Calu3 (cell line): Measurements from ENCODE around the gene ALDH1L1. TPM values are rescaled to one million over a fixed set of nuclear protein-coding genes. Genes with fewer than 3 reads are reported as not detected.

Experiments used
- BruUV-seq: library from RNA; stranded (reverse); fragments of 400-500 nt; replicated peaks from 2 replicates; lab custom pipeline; 2021; lab: Mats Ljungman, UMichigan
- CTCF ChIA-PET: fragments of 300-600 bp; sonication (Branson Sonifier 250); formaldehyde crosslinking; loops from one replicate; lab custom pipeline; 2022; ENCODE audit warnings: antibody characterized with exemption; lab: Charles Lee
- DNase-seq: peaks from one replicate; pipeline ENCODE4 v3.0.0; 2022
- H3K27ac Mint-ChIP-seq: one replicate; pipeline ENCODE4 v1.8.0; 2022; ENCODE audit warnings: mixed read lengths; ENCODE audit not compliant: unreplicated experiment
- H3K27me3 Mint-ChIP-seq: one replicate; pipeline ENCODE4 v1.8.0; 2022; ENCODE audit warnings: mixed read lengths; ENCODE audit not compliant: unreplicated experiment
- H3K36me3 Mint-ChIP-seq: one replicate; pipeline ENCODE4 v1.8.0; 2022; ENCODE audit warnings: mild to moderate bottlenecking, moderate library complexity, mixed read lengths; ENCODE audit not compliant: insufficient read depth, unreplicated experiment
- H3K4me1 Mint-ChIP-seq: one replicate; pipeline ENCODE4 v1.8.0; 2022; ENCODE audit warnings: mild to moderate bottlenecking, low read depth, mixed read lengths; ENCODE audit not compliant: unreplicated experiment
- H3K4me3 Mint-ChIP-seq: one replicate; pipeline ENCODE4 v1.8.0; 2022; ENCODE audit warnings: mild to moderate bottlenecking, low read depth, moderate library complexity, mixed read lengths; ENCODE audit not compliant: unreplicated experiment
- H3K9me3 Mint-ChIP-seq: one replicate; pipeline ENCODE4 v1.8.0; 2022; ENCODE audit warnings: low read depth, mixed read lengths; ENCODE audit not compliant: unreplicated experiment
- intact Hi-C: fragments of 100-400 bp; cut with micrococcal nuclease; formaldehyde crosslinking; loops from one replicate; pipeline ENCODE4 v1.10.0; 2022; ENCODE audit not compliant: unreplicated experiment
- total RNA-seq: library from RNA; stranded (reverse); gene quantifications from 2 replicates; pipeline ENCODE4 v1.2.3, GENCODE V29; 2022
- TF ChIP-seq, protein P1 (sequence below): fragments of 200-600 bp; IDR thresholded peaks from one replicate; pipeline ENCODE4 v1.8.0; 2022; ENCODE audit warnings: antibody characterized with exemption; ENCODE audit not compliant: unreplicated experiment

Gene ALDH1L1
- total RNA-seq, 1 experiment from 2014 or later, result 4.4 TPM

GRCh38 chr3:126209741-126210140 lies 29.4 kb upstream of the ALDH1L1 start:
- Mint-ChIP-seq H3K27me3 (no peaks in the 10 kb centered on the region), H3K4me1 (peaks cover 47% of the 10 kb centered on the region), H3K27ac (no peak overlapping the region), H3K36me3 (peaks cover 21% of the 10 kb centered on the region), H3K4me3 (no peak overlapping the region), H3K9me3 (peaks cover 6% of the 10 kb centered on the region)
- no peak for DNase-seq
- TF ChIP-seq, protein P1, sequence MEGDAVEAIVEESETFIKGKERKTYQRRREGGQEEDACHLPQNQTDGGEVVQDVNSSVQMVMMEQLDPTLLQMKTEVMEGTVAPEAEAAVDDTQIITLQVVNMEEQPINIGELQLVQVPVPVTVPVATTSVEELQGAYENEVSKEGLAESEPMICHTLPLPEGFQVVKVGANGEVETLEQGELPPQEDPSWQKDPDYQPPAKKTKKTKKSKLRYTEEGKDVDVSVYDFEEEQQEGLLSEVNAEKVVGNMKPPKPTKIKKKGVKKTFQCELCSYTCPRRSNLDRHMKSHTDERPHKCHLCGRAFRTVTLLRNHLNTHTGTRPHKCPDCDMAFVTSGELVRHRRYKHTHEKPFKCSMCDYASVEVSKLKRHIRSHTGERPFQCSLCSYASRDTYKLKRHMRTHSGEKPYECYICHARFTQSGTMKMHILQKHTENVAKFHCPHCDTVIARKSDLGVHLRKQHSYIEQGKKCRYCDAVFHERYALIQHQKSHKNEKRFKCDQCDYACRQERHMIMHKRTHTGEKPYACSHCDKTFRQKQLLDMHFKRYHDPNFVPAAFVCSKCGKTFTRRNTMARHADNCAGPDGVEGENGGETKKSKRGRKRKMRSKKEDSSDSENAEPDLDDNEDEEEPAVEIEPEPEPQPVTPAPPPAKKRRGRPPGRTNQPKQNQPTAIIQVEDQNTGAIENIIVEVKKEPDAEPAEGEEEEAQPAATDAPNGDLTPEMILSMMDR, result no peak
- intact Hi-C loops, result loop anchor here (2.0 to 5.0 kb wide), 3 partner anchors 29 to 148 kb away; partner anchors contain the start of genes ALDH1L1 and KLF15
- BruUV-seq, result no TSS peak
- CTCF ChIA-PET, result no interaction called here

DNA sequence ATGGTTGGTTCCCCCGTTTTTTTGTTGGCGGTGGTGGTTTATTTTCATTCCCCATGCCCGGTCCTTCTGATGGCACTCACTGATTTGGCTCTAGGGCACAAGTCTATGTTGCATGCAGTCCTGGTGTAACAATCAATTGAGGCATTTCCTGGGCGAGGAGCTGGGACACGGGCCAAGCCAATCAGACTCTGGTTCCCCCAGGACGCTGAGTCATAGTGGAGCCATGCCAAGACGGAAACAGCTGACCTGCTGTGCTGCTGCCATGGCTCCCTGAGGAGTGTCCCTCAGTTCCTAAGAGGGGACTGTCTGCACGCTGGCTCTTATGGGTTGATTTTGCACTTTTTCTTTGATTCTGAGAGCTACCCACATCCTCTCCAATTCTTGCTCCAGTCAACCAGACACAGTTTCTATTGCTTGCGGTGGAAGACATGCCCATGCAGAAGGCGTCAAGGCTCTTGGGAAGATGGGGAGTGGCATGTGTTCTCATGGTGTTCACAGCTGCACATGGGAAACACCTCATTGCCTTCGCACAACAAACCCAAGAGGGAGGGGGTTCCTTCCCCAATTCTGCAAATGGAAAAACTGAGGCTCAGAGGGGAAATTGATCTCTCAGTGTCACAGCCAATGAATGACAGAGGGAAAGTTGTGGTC lies 28.3 kb upstream of the ALDH1L1 start:
- Mint-ChIP-seq H3K27me3 (no peaks in the 10 kb centered on the region), H3K4me1 (peaks cover 47% of the 10 kb centered on the region), H3K36me3 (peaks cover 21% of the 10 kb centered on the region), H3K9me3 (peaks cover 12% of the 10 kb centered on the region), H3K4me3 (peak overlapping the region; percentile 9), H3K27ac (peak overlapping the region; percentile 92)
- BruUV-seq, result no TSS peak
- intact Hi-C loops, result loop anchor here (2.0 kb wide), 1 partner anchor 28 kb away; the partner anchor contains the start of gene ALDH1L1
- TF ChIP-seq, protein P1, result no peak
- DNase-seq, result peak; percentile 99
- CTCF ChIA-PET, result interaction anchor here (0.5 to 1.9 kb wide), 8 partner anchors 9 to 1316 kb away, joined by 3 to 5 read pairs (median 3); partner anchors contain the start of gene OSBPL11

DNA sequence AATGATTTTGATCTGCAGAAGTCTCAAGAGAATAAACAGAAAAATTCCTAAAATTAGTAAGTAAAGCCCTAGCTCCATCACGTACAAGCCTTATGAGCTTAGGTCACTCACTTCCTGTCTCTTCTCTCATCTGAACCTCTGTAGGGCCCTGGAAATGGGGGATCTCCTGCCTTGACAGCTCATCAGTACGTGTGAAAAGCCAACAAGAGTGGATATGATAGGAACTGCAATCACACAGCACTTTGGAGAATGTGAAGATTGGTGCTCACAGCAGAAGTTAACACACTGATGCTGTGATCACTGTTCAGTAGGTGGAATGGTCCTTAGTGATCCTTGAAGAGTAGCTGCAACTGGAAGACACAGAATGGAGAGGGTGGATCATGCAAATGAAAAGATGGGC lies 27.8 kb upstream of the ALDH1L1 start:
- Mint-ChIP-seq H3K27ac (peak overlapping the region; percentile 92), H3K4me1 (peaks cover 47% of the 10 kb centered on the region), H3K9me3 (peaks cover 12% of the 10 kb centered on the region), H3K36me3 (peaks cover 21% of the 10 kb centered on the region), H3K4me3 (peak overlapping the region; percentile 9), H3K27me3 (no peaks in the 10 kb centered on the region)
- CTCF ChIA-PET, result interaction anchor here (0.8 to 1.9 kb wide), 4 partner anchors 9 to 263 kb away, joined by 3 to 5 read pairs (median 3); no protein-coding TSS in a partner anchor
- BruUV-seq, result TSS peak; percentile 49
- TF ChIP-seq, protein P1, result no peak
- DNase-seq, result no peak
- intact Hi-C loops, result loop anchor here (2.0 kb wide), 1 partner anchor 27 kb away; the partner anchor contains the start of gene ALDH1L1

DNA sequence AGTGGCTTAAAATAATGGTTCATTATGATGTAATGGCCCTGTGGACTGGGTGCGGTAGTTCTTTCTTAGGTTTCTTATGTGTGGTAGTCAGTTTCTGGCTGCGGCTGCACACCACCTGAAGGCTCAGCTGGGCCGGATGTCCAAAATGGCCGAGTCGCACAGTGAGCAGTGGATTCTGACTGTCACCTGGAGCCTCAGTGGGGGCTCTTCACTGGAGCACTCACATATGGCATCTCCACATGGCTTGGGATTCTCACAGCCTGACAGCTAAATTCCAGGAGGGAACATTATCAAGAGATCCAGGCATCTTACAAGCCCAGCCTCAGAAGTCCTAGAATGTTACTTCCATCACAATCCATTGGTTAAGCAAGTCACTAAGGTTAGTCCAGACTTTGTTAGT lies 26.8 kb upstream of the ALDH1L1 start:
- peaks cover 44% of the 10 kb centered on the region for H3K4me1 Mint-ChIP-seq
- H3K27ac Mint-ChIP-seq, result no peak overlapping the region
- no peak overlapping the region for H3K4me3 Mint-ChIP-seq
- no peaks in the 10 kb centered on the region for H3K27me3 Mint-ChIP-seq
- BruUV-seq, result no TSS peak
- no peak for DNase-seq
- peaks cover 12% of the 10 kb centered on the region for H3K9me3 Mint-ChIP-seq
- TF ChIP-seq, protein P1, result no peak
- CTCF ChIA-PET, result interaction anchor here (0.8 to 1.9 kb wide), 2 partner anchors 9 to 265 kb away, joined by 3 to 5 read pairs; no protein-coding TSS in a partner anchor
- intact Hi-C loops, result no loop called here
- peaks cover 15% of the 10 kb centered on the region for H3K36me3 Mint-ChIP-seq
